AG10803 (cell line): ENCODE measurements around the gene RPTOR.

Source experiments
- DNase-seq: peaks from one replicate; pipeline ENCODE4 v3.0.0; 2010; ENCODE audit warnings: low read depth
- H3K4me3 ChIP-seq: 2 replicates; pipeline ENCODE4 v1.5.1; 2011; ENCODE audit warnings: mild to moderate bottlenecking, low read length, control low read depth
- TF ChIP-seq, protein P1 (sequence below): conservative IDR thresholded peaks from 2 replicates; pipeline ENCODE4 v1.5.1; 2011; ENCODE audit warnings: mild to moderate bottlenecking, low read length, control low read depth, inconsistent platforms

Gene RPTOR

DNA sequence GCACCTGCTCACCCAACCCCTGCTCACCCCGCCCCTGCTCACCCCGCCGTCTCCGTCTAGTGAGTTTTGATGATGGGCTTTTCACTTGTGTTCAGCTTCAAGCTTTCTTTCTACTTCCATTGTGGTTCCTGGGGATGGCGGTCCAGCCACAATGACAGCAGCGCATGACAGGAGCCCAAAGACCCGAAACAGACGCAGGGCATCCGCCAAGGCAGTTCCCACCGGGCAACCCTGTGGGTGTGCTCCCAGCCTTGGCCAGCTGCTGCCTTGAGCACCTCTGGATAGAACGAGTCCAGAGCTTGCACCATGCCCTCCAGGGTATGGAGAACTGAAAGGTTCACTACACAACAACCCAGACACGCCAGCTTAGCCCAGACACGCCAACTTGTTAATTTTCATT lies 354.1 kb downstream of the RPTOR start:
- H3K4me3 ChIP-seq: no peak overlapping the region

DNA sequence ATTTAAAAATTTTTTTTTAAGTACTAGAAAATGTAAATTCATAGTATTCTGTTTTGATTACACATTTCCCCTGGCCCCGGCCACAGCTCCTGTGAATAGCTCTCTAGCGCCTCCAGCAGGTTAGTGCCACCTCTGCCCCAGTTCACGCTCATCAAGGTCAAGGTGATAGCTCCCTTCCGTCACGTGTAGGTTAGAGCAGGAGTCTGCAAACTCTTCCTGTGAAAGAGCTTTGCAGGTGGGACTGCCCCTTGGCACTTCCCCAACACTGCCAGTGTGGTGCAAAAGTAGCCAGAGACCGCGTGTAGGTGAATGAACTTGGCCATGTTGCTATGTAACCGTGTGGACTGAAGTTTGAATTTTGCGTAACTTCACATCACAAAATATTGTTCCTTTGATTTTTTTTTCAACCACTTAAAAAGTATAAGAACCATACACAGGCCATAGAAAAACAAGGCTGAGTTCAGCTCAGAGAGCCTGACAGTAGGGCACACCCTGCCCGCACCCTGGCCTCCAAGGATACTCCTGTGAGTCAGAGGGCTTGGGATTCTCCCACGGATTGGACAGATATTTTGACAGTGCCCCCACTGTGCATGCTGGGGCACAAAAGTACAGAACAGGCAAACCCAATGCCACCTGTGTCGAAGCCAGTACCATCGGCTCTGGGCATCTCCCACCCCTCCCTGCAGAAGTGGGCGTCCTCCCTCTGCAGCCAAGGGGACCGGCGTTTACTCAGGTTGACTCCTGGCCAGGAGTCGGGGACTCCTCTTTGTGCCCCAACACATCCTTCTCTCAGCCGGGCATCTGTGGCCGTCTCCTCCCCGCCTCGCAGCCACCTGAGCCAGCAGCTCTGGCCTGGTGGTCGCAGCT lies 355.0 kb downstream of the RPTOR start:
- no peak overlapping the region for H3K4me3 ChIP-seq
- no peak for DNase-seq
- TF ChIP-seq, protein P1, sequence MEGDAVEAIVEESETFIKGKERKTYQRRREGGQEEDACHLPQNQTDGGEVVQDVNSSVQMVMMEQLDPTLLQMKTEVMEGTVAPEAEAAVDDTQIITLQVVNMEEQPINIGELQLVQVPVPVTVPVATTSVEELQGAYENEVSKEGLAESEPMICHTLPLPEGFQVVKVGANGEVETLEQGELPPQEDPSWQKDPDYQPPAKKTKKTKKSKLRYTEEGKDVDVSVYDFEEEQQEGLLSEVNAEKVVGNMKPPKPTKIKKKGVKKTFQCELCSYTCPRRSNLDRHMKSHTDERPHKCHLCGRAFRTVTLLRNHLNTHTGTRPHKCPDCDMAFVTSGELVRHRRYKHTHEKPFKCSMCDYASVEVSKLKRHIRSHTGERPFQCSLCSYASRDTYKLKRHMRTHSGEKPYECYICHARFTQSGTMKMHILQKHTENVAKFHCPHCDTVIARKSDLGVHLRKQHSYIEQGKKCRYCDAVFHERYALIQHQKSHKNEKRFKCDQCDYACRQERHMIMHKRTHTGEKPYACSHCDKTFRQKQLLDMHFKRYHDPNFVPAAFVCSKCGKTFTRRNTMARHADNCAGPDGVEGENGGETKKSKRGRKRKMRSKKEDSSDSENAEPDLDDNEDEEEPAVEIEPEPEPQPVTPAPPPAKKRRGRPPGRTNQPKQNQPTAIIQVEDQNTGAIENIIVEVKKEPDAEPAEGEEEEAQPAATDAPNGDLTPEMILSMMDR: peak; percentile 64

More for the DNA sequence above, 354.1 kb downstream of the RPTOR start:
- DNase-seq: no peak
- TF ChIP-seq, protein P1: no peak

DNA sequence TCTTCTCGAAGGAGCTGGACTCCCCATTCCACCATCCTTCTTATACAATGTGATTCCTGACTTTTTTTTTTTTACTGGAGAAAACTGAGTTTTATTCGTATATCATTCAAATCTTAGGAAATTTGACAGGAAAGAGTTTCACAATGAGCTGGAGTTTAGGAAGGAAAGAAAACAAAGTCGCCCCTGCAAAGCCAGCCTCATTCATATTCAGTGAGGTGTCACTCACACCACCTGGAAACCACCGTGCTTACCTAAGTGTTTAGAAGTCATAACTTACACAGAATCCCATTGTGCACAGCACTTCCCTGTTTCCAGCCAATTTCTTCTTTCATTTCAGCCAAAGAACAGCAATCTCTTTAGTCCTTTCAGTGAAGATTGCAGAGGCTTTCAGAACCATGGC lies 356.7 kb downstream of the RPTOR start:
- DNase-seq: no peak
- TF ChIP-seq, protein P1: no peak

DNA sequence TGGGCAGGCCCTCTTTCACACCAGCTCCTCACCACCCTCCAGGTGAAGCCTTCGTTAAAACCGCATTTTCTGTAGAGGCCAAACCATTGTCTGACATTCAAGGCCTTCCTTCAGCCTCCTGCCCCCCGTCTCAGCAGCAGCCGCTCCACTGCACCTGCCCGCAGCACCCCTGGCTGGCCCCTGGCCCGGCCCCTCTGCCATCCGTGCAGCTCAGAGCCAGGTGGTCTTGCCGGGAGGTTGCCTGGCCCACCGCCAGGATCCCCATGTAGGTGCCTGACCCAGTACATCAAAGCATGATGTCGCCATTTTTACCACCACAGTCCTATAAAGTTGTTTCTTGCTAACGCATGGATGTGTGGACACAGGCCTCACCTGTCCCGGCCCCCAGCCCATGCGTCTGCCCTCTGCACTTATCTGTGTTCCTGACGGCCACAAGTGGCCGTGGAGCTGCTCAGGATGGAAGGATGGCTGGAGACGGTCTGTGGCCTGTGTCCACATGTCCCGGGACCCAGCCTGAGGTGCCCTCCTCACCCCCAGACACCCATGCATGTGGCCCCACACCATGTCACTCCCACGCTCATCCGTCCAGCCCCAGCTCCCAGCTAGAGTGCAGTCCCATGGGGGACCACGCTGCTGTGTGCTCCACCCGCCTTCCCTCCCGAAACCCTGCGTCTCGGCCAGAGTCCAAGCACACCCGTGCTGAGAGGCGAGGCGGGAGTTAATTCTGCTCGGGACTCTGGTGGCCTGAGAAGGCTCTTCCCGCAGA lies 357.7 kb downstream of the RPTOR start:
- TF ChIP-seq, protein P1: no peak
- no peak overlapping the region for H3K4me3 ChIP-seq
- no peak for DNase-seq

More for the DNA sequence above, 356.7 kb downstream of the RPTOR start:
- H3K4me3 ChIP-seq: no peak overlapping the region

DNA sequence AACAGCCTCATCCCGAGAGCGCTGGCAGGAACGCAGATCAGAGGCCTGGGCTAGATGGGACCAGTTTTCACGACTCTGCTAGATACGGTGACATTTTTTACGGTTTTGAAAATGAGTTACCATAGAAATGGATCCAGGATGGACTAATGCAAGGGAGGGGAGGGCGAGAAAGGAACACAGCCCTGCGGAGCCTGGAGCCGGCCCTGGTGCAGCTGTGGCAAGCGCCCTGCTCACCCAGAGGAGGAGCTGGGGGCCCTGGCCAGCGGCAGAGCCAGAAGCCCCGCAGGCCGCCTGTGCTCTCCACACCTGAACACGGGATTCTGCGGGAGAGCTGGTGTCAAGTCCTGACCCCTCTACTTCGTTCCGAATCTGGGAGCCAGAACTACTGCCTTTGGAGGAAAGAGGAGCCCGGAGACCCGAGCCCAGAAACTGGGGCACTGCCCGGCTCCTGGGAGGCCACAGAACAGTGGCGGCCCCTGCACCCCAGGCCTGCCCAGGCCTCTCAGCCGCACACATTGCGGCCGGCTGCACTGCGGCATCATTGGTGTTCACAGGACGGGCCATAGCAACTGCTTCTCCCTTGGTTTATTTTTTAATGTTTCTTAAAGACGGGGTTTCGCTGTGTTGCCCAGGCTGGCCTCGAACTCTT lies 358.4 kb downstream of the RPTOR start:
- no peak for DNase-seq
- TF ChIP-seq, protein P1: no peak
- no peak overlapping the region for H3K4me3 ChIP-seq

DNA sequence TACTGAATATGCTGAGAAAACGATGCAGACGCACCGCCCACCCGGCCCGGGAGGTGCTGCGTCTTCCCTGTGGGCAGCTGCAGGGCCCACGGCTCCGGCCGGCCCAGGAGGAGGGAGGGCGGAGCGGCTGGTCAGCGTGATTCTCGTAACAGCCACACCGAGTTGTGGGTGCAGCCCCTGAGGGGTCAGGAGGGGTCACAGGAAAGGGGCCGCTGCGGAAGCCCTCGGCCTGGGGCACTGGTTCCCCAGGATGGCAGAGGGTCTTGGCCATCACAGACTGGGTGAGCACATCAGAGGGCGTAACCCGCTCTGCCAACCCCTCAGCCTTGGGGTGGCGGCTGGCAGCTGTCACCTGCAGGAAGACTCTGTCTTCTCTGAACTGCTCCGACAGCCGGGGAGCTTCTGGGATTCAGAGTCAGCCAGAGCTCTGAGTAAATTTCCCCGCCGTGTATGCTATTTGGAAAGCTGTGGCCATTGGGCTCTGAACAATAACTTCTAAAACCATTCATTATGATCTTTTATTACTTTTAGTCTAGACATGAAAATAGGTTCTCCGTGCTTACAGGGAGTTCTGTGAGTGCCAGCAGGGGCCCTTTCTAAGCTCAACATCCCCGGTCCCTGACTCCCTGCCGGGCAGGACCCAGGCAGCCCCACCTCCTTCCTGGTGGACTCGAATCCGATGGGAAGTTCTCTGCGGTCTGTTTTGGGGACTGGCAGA lies 359.6 kb downstream of the RPTOR start:
- DNase-seq: no peak
- H3K4me3 ChIP-seq: no peak overlapping the region
- TF ChIP-seq, protein P1: no peak
